Keratinocyte (primary cell): ENCODE measurements around the gene NUP153.

ENCODE experiments used
- CTCF ChIP-seq, 3 experiments: IDR thresholded peaks in 1 of 3; conservative IDR thresholded peaks in 1 of 3; optimal IDR thresholded peaks in 1 of 3; 2 replicates in 2 of 3; 3 replicates in 1 of 3; pipeline versions ENCODE3 to v1.5.1; 2011; ENCODE audit warnings: low read length in 3 of 3, mild to moderate bottlenecking in 3 of 3, moderate library complexity in 2 of 3, control low read depth in 1 of 3, inconsistent platforms in 1 of 3; ENCODE audit not compliant: insufficient read depth in 2 of 3; ENCODE audit errors: extremely low read depth in 1 of 3
- EZH2 ChIP-seq: IDR thresholded peaks from one replicate; pipeline ENCODE4 v1.6.1; 2012; ENCODE audit warnings: inconsistent platforms, mild to moderate bottlenecking, low read length, moderate library complexity

- TF ChIP-seq CTCF (optimal IDR thresholded peaks at IDR 0.05 in 1 of 3, IDR thresholded peaks at IDR 0.05 in 1 of 3, conservative IDR thresholded peaks at IDR 0.05 in 1 of 3; ENCODE audit: extremely low read depth in 1 of 3, insufficient read depth in 2 of 3, low read length in 3 of 3) = peak in 2 of 3 experiments; percentile 14 to 21
- no peak for TF ChIP-seq EZH2
Measured at GRCh38 chr6:17705778-17706579, 746 bp downstream of the NUP153 start.
